Ovary (tissue), 9 donors: ENCODE measurements around the gene GRAMD4. TPM values are rescaled to one million over a fixed set of nuclear protein-coding genes. Genes with fewer than 3 reads are reported as not detected.
"Not testable (repeated sequence)": the region's sequence is repeated elsewhere in the genome, so short reads cannot be mapped to it uniquely, and the experiment has no call there.

Source experiments
- DNase-seq, 5 donors: peaks; one replicate each; pipeline ENCODE4 v3.0.0-alpha.2; 2019 to 2020
- H3K27ac ChIP-seq, 2 donors: fragments of 200-600 bp; one replicate each; pipeline versions ENCODE4 v1.5.1 to v1.8.0; 2019 to 2022
- H3K27me3 ChIP-seq: fragments of 200-600 bp; one replicate; pipeline ENCODE4 v1.8.0; 2022
- H3K36me3 ChIP-seq: fragments of 200-600 bp; sonication (generic); one replicate; pipeline ENCODE4 v1.5.1; 2019
- H3K4me1 ChIP-seq: one replicate; pipeline ENCODE4 v1.8.1; 2013; ENCODE audit warnings: mild to moderate bottlenecking, moderate library complexity; ENCODE audit not compliant: insufficient read depth
- H3K4me3 ChIP-seq: fragments of 200-600 bp; sonication (generic); one replicate; pipeline ENCODE4 v1.5.1; 2017
- H3K9me3 ChIP-seq, 2 donors: fragments of 200-600 bp in 1 of 2; sonication (generic) in 1 of 2; one replicate each; pipeline versions ENCODE4 v1.5.1 to v1.8.1; 2013 to 2019; ENCODE audit warnings: mild to moderate bottlenecking in 1 of 2, moderate library complexity in 1 of 2
- CTCF ChIP-seq, 3 donors: fragments of 450-650 bp in 2 of 3; fragments of 200-600 bp in 1 of 3; IDR thresholded peaks; one replicate each; pipeline versions ENCODE4 v1.5.1 to v1.8.0; 2016 to 2022; ENCODE audit warnings: antibody characterized with exemption in 3 of 3, mild to moderate bottlenecking in 1 of 3
- EP300 ChIP-seq: sonication (generic); formaldehyde crosslinking; IDR thresholded peaks from one replicate; pipeline ENCODE4 v1.6.1; 2017; ENCODE audit warnings: antibody characterized with exemption
- POLR2A ChIP-seq: fragments of 450-650 bp; IDR thresholded peaks from one replicate; pipeline ENCODE4 v1.6.1; 2017; ENCODE audit warnings: antibody characterized with exemption, mild to moderate bottlenecking, moderate library complexity
- WGBS, 3 donors: extraction: QIAGEN DNeasy Blood & Tissue Kit in 1 of 3; methylation state at CpG; one replicate each; pipeline versions ENCODE4 v1.1.5 to v1.1.7; 2013 to 2017; 5-methylcytosine and 5-hydroxymethylcytosine counted together
- intact Hi-C, 4 donors: fragments of 100-400 bp; cut with DNase I; formaldehyde crosslinking; loops; one replicate each; pipeline versions ENCODE4 v1.11.0 to v1.15.1; 2022 to 2023
- polyA plus RNA-seq, 2 donors: library from polyadenylated mRNA; stranded (reverse); fragments of 200-250 nt in 1 of 2; fragments of 350-450 nt in 1 of 2; fragmentation: Illumina TruSeq in 1 of 2; extraction: RNeasy Lipid Tissue Mini Kit (QIAGEN cat#74804) in 1 of 2; gene quantifications; one replicate each; pipeline ENCODE4 v1.2.3, GENCODE V29; 2013 to 2014
- total RNA-seq, 7 donors: library from RNA; depleted of rRNA in 2 of 7; stranded (reverse); fragments of >200 nt in 2 of 7; fragmentation: NEBNext Ultra II Directional in 3 of 7; extraction: Animal tissue kit (Norgen Biotek cat#: 25700) in 3 of 7; gene quantifications; one replicate each; pipeline versions ENCODE4 v1.1.0 to v1.2.4, GENCODE V29; 2016 to 2023
- donor health status: DM: no; HTN: no; CAD: no; lungs with moderate emphysema.
- donor health status: DM: no; HTN: no; CAD: no.
- donor health status: Bipolar disorder and iron deficiency.
- donor health status: DM: yes; HTN: yes; CAD: no.
- donor health status: DM: no; HTN: no; CAD: no.
- donor health status: DM: yes; HTN: yes; CAD: no.

GRAMD4 gene
- total and polyA plus RNA-seq, 9 donors = 6.2 to 40.4 (median 27.8) TPM

- no peak overlapping the region for H3K27ac ChIP-seq
- TF ChIP-seq CTCF (IDR thresholded peaks at IDR 0.05) (no peak), POLR2A (no peak), EP300 (no peak)
- no peak overlapping the region for H3K4me3 ChIP-seq
- intact Hi-C loops = no loop called here
- H3K4me1 ChIP-seq = peaks cover 3% of the 10 kb centered on the region
- H3K27me3 ChIP-seq = no peaks in the 10 kb centered on the region
- DNase-seq = no peak
- no peaks in the 10 kb centered on the region for H3K36me3 ChIP-seq
- H3K9me3 ChIP-seq = no peaks in the 10 kb centered on the region
- WGBS, 3 donors = 77 to 90% (median 86%) methylated on average over 10 of the region's 10 CpGs
These were observed 26.5 kb downstream of the GRAMD4 start for GRCh38 chr22:46646531-46647215.

- H3K27ac ChIP-seq, H3K4me3 ChIP-seq, DNase-seq, H3K27me3 ChIP-seq, H3K36me3 ChIP-seq, intact Hi-C loops, H3K9me3 ChIP-seq: not testable (repeated sequence)
- peaks cover 15% of the 10 kb centered on the region for H3K4me1 ChIP-seq
- 91 to 97% (median 95%) methylated on average over 2 of the region's 2 CpGs for WGBS, 3 donors
These were observed 28.1 kb downstream of the GRAMD4 start for GRCh38 chr22:46648225-46648820.

- H3K4me3 ChIP-seq = no peak overlapping the region
- H3K27ac ChIP-seq = peak overlapping the region; percentile 10 to 44
- peaks cover 15% of the 10 kb centered on the region for H3K4me1 ChIP-seq
- peak in 1 of 5 donors; percentile 57 for DNase-seq
- no peaks in the 10 kb centered on the region for H3K36me3 ChIP-seq
- intact Hi-C loops = no loop called here
- H3K27me3 ChIP-seq = no peaks in the 10 kb centered on the region
- no peaks in the 10 kb centered on the region for H3K9me3 ChIP-seq
- WGBS, 3 donors = 27 to 33% (median 28%) methylated on average over 25 of the region's 25 CpGs
- no peak for TF ChIP-seq POLR2A
- TF ChIP-seq CTCF (IDR thresholded peaks at IDR 0.05) = no peak
- no peak for TF ChIP-seq EP300
These were observed 29.2 kb downstream of the GRAMD4 start for GRCh38 chr22:46649141-46650077.

- intact Hi-C loops = no loop called here
- H3K36me3 ChIP-seq = no peaks in the 10 kb centered on the region
- TF ChIP-seq POLR2A (no peak), EP300 (no peak)
- H3K9me3 ChIP-seq = no peaks in the 10 kb centered on the region
- WGBS, 3 donors = 86 to 87% (median 86%) methylated on average over 22 to 25 of the region's 25 CpGs
- no peak for DNase-seq
- H3K27me3 ChIP-seq = no peaks in the 10 kb centered on the region
- H3K27ac ChIP-seq = peak overlapping the region in 1 of 2 donors; percentile 10
- H3K4me3 ChIP-seq = no peak overlapping the region
- peaks cover 15% of the 10 kb centered on the region for H3K4me1 ChIP-seq
These were observed 30.1 kb downstream of the GRAMD4 start for GRCh38 chr22:46650078-46650810.

- TF ChIP-seq CTCF (IDR thresholded peaks at IDR 0.05) = no peak
- TF ChIP-seq POLR2A = no peak
- no peak for TF ChIP-seq EP300
- 92 to 95% (median 95%) methylated on average over 15 to 16 of the region's 16 CpGs for WGBS, 3 donors
- no peak overlapping the region for H3K27ac ChIP-seq
- H3K4me3 ChIP-seq = no peak overlapping the region
- DNase-seq = no peak
- no peaks in the 10 kb centered on the region for H3K27me3 ChIP-seq
- no peaks in the 10 kb centered on the region for H3K36me3 ChIP-seq
- H3K4me1 ChIP-seq = peaks cover 15% of the 10 kb centered on the region
- no peaks in the 10 kb centered on the region for H3K9me3 ChIP-seq
- intact Hi-C loops = no loop called here
These were observed 31.1 kb downstream of the GRAMD4 start for GRCh38 chr22:46651316-46651715.
